MCF 10A (cell line): Measurements from ENCODE around the gene MCTP1. TPM values are rescaled to one million over a fixed set of nuclear protein-coding genes. Genes with fewer than 3 reads are reported as not detected.

Experiments used
- BruUV-seq: library from RNA; stranded (reverse); fragments of 400-500 nt; replicated peaks from 2 replicates; lab custom pipeline; 2021; lab: Mats Ljungman, UMichigan
- CTCF ChIA-PET: fragments of 300-600 bp; sonication (Branson Sonifier 250); formaldehyde crosslinking; extraction: SDS; loops from one replicate; lab custom pipeline; 2021; ENCODE audit warnings: antibody characterized with exemption, inconsistent platforms; lab: Yijun Ruan, JAX
- POLR2A ChIA-PET: fragments of 300-600, 350-650 bp; sonication (Branson Sonifier 250); formaldehyde crosslinking; extraction: SDS; loops from one replicate; lab custom pipeline; 2020; ENCODE audit warnings: antibody characterized with exemption, inconsistent platforms; lab: Yijun Ruan, JAX
- DNase-seq: peaks from one replicate; pipeline ENCODE4 v3.0.0-alpha.2; 2018; ENCODE audit not compliant: unreplicated experiment
- H3K27ac Mint-ChIP-seq: one replicate; pipeline ENCODE4 v1.8.0; 2022; ENCODE audit warnings: mild to moderate bottlenecking, low read depth, mixed read lengths; ENCODE audit not compliant: unreplicated experiment
- H3K27me3 Mint-ChIP-seq: one replicate; pipeline ENCODE4 v1.8.0; 2022; ENCODE audit warnings: mixed read lengths; ENCODE audit not compliant: insufficient read depth, unreplicated experiment
- H3K36me3 Mint-ChIP-seq: one replicate; pipeline ENCODE4 v1.8.0; 2022; ENCODE audit warnings: mild to moderate bottlenecking, moderate library complexity, mixed read lengths; ENCODE audit not compliant: insufficient read depth, unreplicated experiment
- H3K4me1 Mint-ChIP-seq: one replicate; pipeline ENCODE4 v1.8.0; 2022; ENCODE audit warnings: mixed read lengths; ENCODE audit not compliant: insufficient read depth, unreplicated experiment
- H3K4me3 Mint-ChIP-seq: one replicate; pipeline ENCODE4 v1.8.0; 2022; ENCODE audit warnings: mild to moderate bottlenecking, moderate library complexity, mixed read lengths; ENCODE audit not compliant: unreplicated experiment
- H3K9me3 Mint-ChIP-seq: one replicate; pipeline ENCODE4 v1.8.0; 2022; ENCODE audit warnings: mixed read lengths; ENCODE audit not compliant: unreplicated experiment
- intact Hi-C: fragments of 100-400 bp; cut with micrococcal nuclease; formaldehyde crosslinking; loops from 2 replicates; pipeline ENCODE4 v1.14.1; 2022
- total RNA-seq: library from RNA; stranded (reverse); gene quantifications from 2 replicates; pipeline ENCODE4 v1.2.3, GENCODE V29; 2022
- TF ChIP-seq, protein P1 (sequence below): fragments of 200-600 bp; IDR thresholded peaks from one replicate; pipeline ENCODE4 v1.8.0; 2022; ENCODE audit warnings: antibody characterized with exemption, mild to moderate bottlenecking; ENCODE audit not compliant: unreplicated experiment

The MCTP1 gene
- total RNA-seq, 1 experiment from 2014 or later: 40.3 TPM

DNA sequence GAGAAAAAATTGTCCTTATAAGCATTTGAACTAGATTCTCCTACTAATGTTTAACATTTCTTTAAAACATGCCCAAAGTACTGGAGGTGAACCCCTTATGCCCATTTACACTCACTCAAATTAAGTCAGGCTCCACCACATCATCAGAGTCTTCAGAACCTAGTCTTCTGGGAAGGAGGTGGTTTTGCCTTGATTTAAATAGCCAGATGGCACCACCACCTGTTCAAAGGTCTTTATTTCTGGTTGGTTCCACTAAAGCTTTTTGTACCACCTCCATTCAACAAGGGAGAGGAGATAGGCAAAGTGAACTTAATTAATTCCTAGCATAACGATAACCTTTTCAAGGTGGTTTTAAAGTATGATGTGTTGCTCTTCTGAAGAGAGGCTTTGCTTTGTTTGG is 476.9 kb downstream of the MCTP1 start:
- TF ChIP-seq, protein P1, sequence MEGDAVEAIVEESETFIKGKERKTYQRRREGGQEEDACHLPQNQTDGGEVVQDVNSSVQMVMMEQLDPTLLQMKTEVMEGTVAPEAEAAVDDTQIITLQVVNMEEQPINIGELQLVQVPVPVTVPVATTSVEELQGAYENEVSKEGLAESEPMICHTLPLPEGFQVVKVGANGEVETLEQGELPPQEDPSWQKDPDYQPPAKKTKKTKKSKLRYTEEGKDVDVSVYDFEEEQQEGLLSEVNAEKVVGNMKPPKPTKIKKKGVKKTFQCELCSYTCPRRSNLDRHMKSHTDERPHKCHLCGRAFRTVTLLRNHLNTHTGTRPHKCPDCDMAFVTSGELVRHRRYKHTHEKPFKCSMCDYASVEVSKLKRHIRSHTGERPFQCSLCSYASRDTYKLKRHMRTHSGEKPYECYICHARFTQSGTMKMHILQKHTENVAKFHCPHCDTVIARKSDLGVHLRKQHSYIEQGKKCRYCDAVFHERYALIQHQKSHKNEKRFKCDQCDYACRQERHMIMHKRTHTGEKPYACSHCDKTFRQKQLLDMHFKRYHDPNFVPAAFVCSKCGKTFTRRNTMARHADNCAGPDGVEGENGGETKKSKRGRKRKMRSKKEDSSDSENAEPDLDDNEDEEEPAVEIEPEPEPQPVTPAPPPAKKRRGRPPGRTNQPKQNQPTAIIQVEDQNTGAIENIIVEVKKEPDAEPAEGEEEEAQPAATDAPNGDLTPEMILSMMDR: no peak
- Mint-ChIP-seq H3K4me3 (no peak overlapping the region), H3K27ac (no peak overlapping the region), H3K9me3 (no peaks in the 10 kb centered on the region), H3K36me3 (no peaks in the 10 kb centered on the region), H3K27me3 (no peaks in the 10 kb centered on the region), H3K4me1 (no peaks in the 10 kb centered on the region)
- intact Hi-C loops: no loop called here
- BruUV-seq: no TSS peak
- POLR2A ChIA-PET: no interaction called here
- DNase-seq: no peak
- CTCF ChIA-PET: interaction anchor here (0.6 kb wide), 2 partner anchors 48 to 1433 kb away, joined by 3 to 4 read pairs; no protein-coding TSS in a partner anchor

DNA sequence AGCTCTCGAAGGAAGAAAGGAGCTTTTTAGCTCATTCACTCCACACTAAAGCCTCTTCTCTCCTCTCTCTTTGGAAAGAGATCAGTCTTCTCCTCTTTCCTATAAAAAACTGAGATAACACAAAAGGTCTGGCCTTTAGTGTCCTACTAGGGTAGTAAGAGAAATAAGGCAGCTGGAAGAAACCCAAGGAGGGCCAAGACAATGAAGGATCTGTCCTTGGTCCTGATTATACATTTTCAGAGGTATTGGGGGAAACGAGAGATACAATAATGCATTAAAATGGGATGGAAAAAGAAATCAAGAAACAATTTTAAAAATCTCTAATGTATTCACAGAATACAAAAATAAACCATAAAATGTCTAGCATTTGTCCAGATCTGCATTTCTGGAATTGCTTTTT is 482.4 kb downstream of the MCTP1 start:
- no peaks in the 10 kb centered on the region for H3K27me3 Mint-ChIP-seq
- H3K9me3 Mint-ChIP-seq: no peaks in the 10 kb centered on the region
- no peak overlapping the region for H3K4me3 Mint-ChIP-seq
- POLR2A ChIA-PET: no interaction called here
- no peaks in the 10 kb centered on the region for H3K4me1 Mint-ChIP-seq
- no TSS peak for BruUV-seq
- intact Hi-C loops: no loop called here
- TF ChIP-seq, protein P1: no peak
- no peaks in the 10 kb centered on the region for H3K36me3 Mint-ChIP-seq
- H3K27ac Mint-ChIP-seq: no peak overlapping the region
- CTCF ChIA-PET: no interaction called here
- DNase-seq: peak; percentile 30

DNA sequence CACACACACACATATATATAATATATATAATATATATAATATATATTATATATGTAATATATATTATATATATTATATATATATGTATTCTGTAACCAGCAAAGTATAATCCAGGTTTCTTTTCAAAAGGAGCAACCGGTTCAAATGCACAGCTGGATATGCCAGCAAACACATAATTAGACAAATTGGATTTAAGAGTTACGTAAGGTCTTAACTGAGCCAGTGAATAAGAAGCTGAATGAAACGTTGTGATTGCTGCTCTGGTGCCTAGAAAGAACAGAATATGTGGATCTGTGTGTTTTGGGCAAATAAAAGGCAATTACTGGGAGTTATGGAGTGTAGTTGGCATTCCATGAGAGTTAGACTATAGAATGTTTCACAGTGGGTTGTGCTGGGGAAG is 488.3 kb downstream of the MCTP1 start:
- DNase-seq: no peak
- ChIA-PET CTCF (no interaction called here), POLR2A (no interaction called here)
- no peaks in the 10 kb centered on the region for H3K4me1 Mint-ChIP-seq
- no peak overlapping the region for H3K4me3 Mint-ChIP-seq
- intact Hi-C loops: no loop called here
- H3K9me3 Mint-ChIP-seq: no peaks in the 10 kb centered on the region
- no peak overlapping the region for H3K27ac Mint-ChIP-seq
- H3K27me3 Mint-ChIP-seq: no peaks in the 10 kb centered on the region
- BruUV-seq: no TSS peak
- TF ChIP-seq, protein P1: no peak
- H3K36me3 Mint-ChIP-seq: no peaks in the 10 kb centered on the region

DNA sequence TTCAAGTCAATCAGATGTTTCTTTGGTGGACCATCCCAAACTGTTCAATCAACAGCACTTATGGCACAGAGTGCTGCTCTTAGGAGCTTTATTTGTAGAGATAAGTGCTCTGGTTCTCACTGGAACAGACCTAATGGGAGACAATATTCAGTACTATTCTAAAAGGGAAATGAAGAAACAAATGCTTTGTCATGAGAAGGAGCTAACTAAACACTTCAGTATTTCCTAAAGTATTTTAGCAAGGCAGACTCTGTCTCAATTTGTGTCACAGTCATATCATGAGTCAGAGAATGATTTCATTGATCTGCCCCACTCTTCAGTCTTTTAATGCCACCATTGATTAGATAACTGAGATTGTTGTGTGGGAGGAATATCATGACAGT is 491.1 kb downstream of the MCTP1 start:
- Mint-ChIP-seq H3K4me1 (no peaks in the 10 kb centered on the region), H3K4me3 (no peak overlapping the region), H3K9me3 (no peaks in the 10 kb centered on the region), H3K36me3 (peaks cover 4% of the 10 kb centered on the region), H3K27me3 (no peaks in the 10 kb centered on the region), H3K27ac (no peak overlapping the region)
- ChIA-PET CTCF (interaction anchor here (0.5 to 1.7 kb wide), 2 partner anchors 12 to 14 kb away, joined by 3 to 5 read pairs; no protein-coding TSS in a partner anchor), POLR2A (no interaction called here)
- no TSS peak for BruUV-seq
- intact Hi-C loops: no loop called here
- TF ChIP-seq, protein P1: no peak
- DNase-seq: no peak
